Calu3 (cell line): ENCODE measurements around the gene CASP2. TPM values are rescaled to one million over a fixed set of nuclear protein-coding genes. Genes with fewer than 3 reads are reported as not detected.

Source experiments
- Bru-seq: library from RNA; stranded (reverse); fragments of 400-500 nt; gene quantifications from one replicate; lab custom pipeline; 2021; lab: Mats Ljungman, UMichigan
- BruChase-seq, 2 experiments: library from RNA; stranded (reverse); fragments of 400-500 nt; gene quantifications; one replicate each; lab custom pipeline; 2021; lab: Mats Ljungman, UMichigan
- BruUV-seq: library from RNA; stranded (reverse); fragments of 400-500 nt; replicated peaks from 2 replicates; lab custom pipeline; 2021; lab: Mats Ljungman, UMichigan
- CTCF ChIA-PET: fragments of 300-600 bp; sonication (Branson Sonifier 250); formaldehyde crosslinking; loops from one replicate; lab custom pipeline; 2022; ENCODE audit warnings: antibody characterized with exemption; lab: Charles Lee
- DNase-seq: peaks from one replicate; pipeline ENCODE4 v3.0.0; 2022
- H3K27ac Mint-ChIP-seq: one replicate; pipeline ENCODE4 v1.8.0; 2022; ENCODE audit warnings: mixed read lengths; ENCODE audit not compliant: unreplicated experiment
- H3K27me3 Mint-ChIP-seq: one replicate; pipeline ENCODE4 v1.8.0; 2022; ENCODE audit warnings: mixed read lengths; ENCODE audit not compliant: unreplicated experiment
- H3K36me3 Mint-ChIP-seq: one replicate; pipeline ENCODE4 v1.8.0; 2022; ENCODE audit warnings: mild to moderate bottlenecking, moderate library complexity, mixed read lengths; ENCODE audit not compliant: insufficient read depth, unreplicated experiment
- H3K4me1 Mint-ChIP-seq: one replicate; pipeline ENCODE4 v1.8.0; 2022; ENCODE audit warnings: mild to moderate bottlenecking, low read depth, mixed read lengths; ENCODE audit not compliant: unreplicated experiment
- H3K4me3 Mint-ChIP-seq: one replicate; pipeline ENCODE4 v1.8.0; 2022; ENCODE audit warnings: mild to moderate bottlenecking, low read depth, moderate library complexity, mixed read lengths; ENCODE audit not compliant: unreplicated experiment
- H3K9me3 Mint-ChIP-seq: one replicate; pipeline ENCODE4 v1.8.0; 2022; ENCODE audit warnings: low read depth, mixed read lengths; ENCODE audit not compliant: unreplicated experiment
- CTCF ChIP-seq: fragments of 200-600 bp; IDR thresholded peaks from one replicate; pipeline ENCODE4 v1.8.0; 2022; ENCODE audit warnings: antibody characterized with exemption; ENCODE audit not compliant: unreplicated experiment
- intact Hi-C: fragments of 100-400 bp; cut with micrococcal nuclease; formaldehyde crosslinking; loops from one replicate; pipeline ENCODE4 v1.10.0; 2022; ENCODE audit not compliant: unreplicated experiment
- long read RNA-seq: library from polyadenylated mRNA; stranded (forward); transcript quantifications from one replicate; pipeline ENCODE4 v2.0.0, GENCODE V29; 2022
- total RNA-seq: library from RNA; stranded (reverse); gene quantifications from 2 replicates; pipeline ENCODE4 v1.2.3, GENCODE V29; 2022

CASP2 gene
- total RNA-seq (51.3 and 53.8 TPM in 2 replicates), Bru-seq, nascent RNA (percentile 93 among the genes with signal in this experiment), BruChase-seq, experiment 1, labeled RNA remaining after a 6-hour chase (percentile 93 among the genes with signal in this experiment), BruChase-seq, experiment 2, labeled RNA remaining after a 2-hour chase (percentile 94 among the genes with signal in this experiment)
- long read RNA-seq, full-length matches to known transcripts = 13 of 20 reads
- long read RNA-seq, partial matches to known transcripts = 0 of 20 reads
- long read RNA-seq, other reads (novel, unspliced or antisense) = 7 of 20 reads

- peaks cover 74% of the 10 kb centered on the region for H3K36me3 Mint-ChIP-seq
- intact Hi-C loops = no loop called here
- BruUV-seq = no TSS peak
- H3K4me1 Mint-ChIP-seq = peaks cover 41% of the 10 kb centered on the region
- H3K27ac Mint-ChIP-seq = peak within 1 kb of the TSS; percentile 79
- H3K9me3 Mint-ChIP-seq = peaks cover 3% of the 10 kb centered on the region
- DNase-seq = peak; percentile 98
- no peaks in the 10 kb centered on the region for H3K27me3 Mint-ChIP-seq
- TF ChIP-seq CTCF = no peak
- CTCF ChIA-PET = interaction anchor here (0.5 to 1.2 kb wide), 7 partner anchors 9 to 505 kb away, joined by 3 to 7 read pairs (median 4); no protein-coding TSS in a partner anchor
- peak within 1 kb of the TSS; percentile 89 for H3K4me3 Mint-ChIP-seq
Measured at GRCh38 chr7:143287935-143288826, at the start of gene CASP2. Gene CASP2 (plus strand): TSS chr7:143288351. CDS start chr7:143288456, 105 bp downstream.

- no TSS peak for BruUV-seq
- intact Hi-C loops = loop anchor here (1.0 to 10.0 kb wide), 4 partner anchors 65 to 255 kb away; partner anchors contain the start of gene EPHA1
- no peak overlapping the region for H3K4me3 Mint-ChIP-seq
- peaks cover 14% of the 10 kb centered on the region for H3K4me1 Mint-ChIP-seq
- H3K27ac Mint-ChIP-seq = no peak overlapping the region
- no peak for DNase-seq
- H3K9me3 Mint-ChIP-seq = no peaks in the 10 kb centered on the region
- H3K36me3 Mint-ChIP-seq = no peaks in the 10 kb centered on the region
- TF ChIP-seq CTCF = no peak
- CTCF ChIA-PET = interaction anchor here (0.7 to 2.1 kb wide), 9 partner anchors 19 to 176 kb away, joined by 3 to 16 read pairs (median 6); partner anchors contain the start of genes GSTK1 and TAS2R40
- H3K27me3 Mint-ChIP-seq = peaks cover 21% of the 10 kb centered on the region
Measured at GRCh38 chr7:143239813-143240212, 48.3 kb upstream of the CASP2 start.

GRCh38 chr7:143240291-143241168 lies 47.6 kb upstream of the CASP2 start:
- intact Hi-C loops = loop anchor here (1.0 to 10.0 kb wide), 4 partner anchors 65 to 254 kb away; partner anchors contain the start of gene EPHA1
- peak; percentile 63 for TF ChIP-seq CTCF
- DNase-seq = peak; percentile 69
- Mint-ChIP-seq H3K27me3 (peaks cover 21% of the 10 kb centered on the region), H3K36me3 (no peaks in the 10 kb centered on the region), H3K27ac (no peak overlapping the region), H3K4me3 (no peak overlapping the region), H3K9me3 (no peaks in the 10 kb centered on the region), H3K4me1 (peaks cover 20% of the 10 kb centered on the region)
- BruUV-seq = no TSS peak
- CTCF ChIA-PET = interaction anchor here (0.6 to 2.1 kb wide), 14 partner anchors 15 to 732 kb away, joined by 3 to 16 read pairs (median 6); partner anchors contain the start of genes GSTK1 and TAS2R40
